Stimulated activated CD4-positive, alpha-beta T cell treated with anti-CD3 and anti-CD28 coated beads, TNF-alpha, amount 100 ng/mL, for 4 hours (primary cell): ENCODE measurements around the gene SLC25A22.

ENCODE experiments used
- DNase-seq, 3 experiments: peaks; one replicate each; pipeline ENCODE4 v3.0.0-alpha.2; 2020; ENCODE audit warnings: low read depth in 3 of 3

SLC25A22 gene

GRCh38 chr11:773425-773824 lies 24.7 kb downstream of the SLC25A22 start:
- DNase-seq, result no peak

GRCh38 chr11:772429-773390 lies 25.4 kb downstream of the SLC25A22 start:
- no peak for DNase-seq

GRCh38 chr11:771617-772204 lies 26.4 kb downstream of the SLC25A22 start:
- DNase-seq, result no peak

- no peak for DNase-seq
These were observed 27.2 kb downstream of the SLC25A22 start for GRCh38 chr11:770642-771616.

- no peak for DNase-seq
These were observed 28.0 kb downstream of the SLC25A22 start for GRCh38 chr11:769887-770641.

GRCh38 chr11:767238-767637 lies 30.8 kb downstream of the SLC25A22 start:
- no peak for DNase-seq

- DNase-seq, result no peak
These were observed 31.2 kb downstream of the SLC25A22 start for GRCh38 chr11:766936-767210.

- no peak for DNase-seq
These were observed 31.8 kb downstream of the SLC25A22 start for GRCh38 chr11:766106-766935.

GRCh38 chr11:765802-766091 lies 32.3 kb downstream of the SLC25A22 start:
- no peak for DNase-seq

- DNase-seq, result peak in 2 of 3 experiments; percentile 29 to 39
These were observed 32.9 kb downstream of the SLC25A22 start for GRCh38 chr11:765025-765801.

GRCh38 chr11:764322-765024 lies 33.6 kb downstream of the SLC25A22 start:
- no peak for DNase-seq

GRCh38 chr11:763549-764321 lies 34.3 kb downstream of the SLC25A22 start:
- DNase-seq, result no peak

- DNase-seq, result no peak
These were observed 35.0 kb downstream of the SLC25A22 start for GRCh38 chr11:763073-763463.

- DNase-seq, result no peak
These were observed 35.5 kb downstream of the SLC25A22 start for GRCh38 chr11:762421-763072.

- DNase-seq, result no peak
These were observed 36.5 kb downstream of the SLC25A22 start for GRCh38 chr11:761526-762108.

GRCh38 chr11:760236-760635 lies 37.8 kb downstream of the SLC25A22 start:
- no peak for DNase-seq

- DNase-seq, result no peak
These were observed 48.4 kb downstream of the SLC25A22 start for GRCh38 chr11:749731-750130.

- no peak for DNase-seq
These were observed 50.1 kb downstream of the SLC25A22 start for GRCh38 chr11:748007-748359.
